ENCODE measurements around the gene LPP. TPM values are rescaled to one million over a fixed set of nuclear protein-coding genes. Genes with fewer than 3 reads are reported as not detected.

Gene LPP
- total RNA-seq, 1 donor from 2014 or later, result 184 TPM

DNA sequence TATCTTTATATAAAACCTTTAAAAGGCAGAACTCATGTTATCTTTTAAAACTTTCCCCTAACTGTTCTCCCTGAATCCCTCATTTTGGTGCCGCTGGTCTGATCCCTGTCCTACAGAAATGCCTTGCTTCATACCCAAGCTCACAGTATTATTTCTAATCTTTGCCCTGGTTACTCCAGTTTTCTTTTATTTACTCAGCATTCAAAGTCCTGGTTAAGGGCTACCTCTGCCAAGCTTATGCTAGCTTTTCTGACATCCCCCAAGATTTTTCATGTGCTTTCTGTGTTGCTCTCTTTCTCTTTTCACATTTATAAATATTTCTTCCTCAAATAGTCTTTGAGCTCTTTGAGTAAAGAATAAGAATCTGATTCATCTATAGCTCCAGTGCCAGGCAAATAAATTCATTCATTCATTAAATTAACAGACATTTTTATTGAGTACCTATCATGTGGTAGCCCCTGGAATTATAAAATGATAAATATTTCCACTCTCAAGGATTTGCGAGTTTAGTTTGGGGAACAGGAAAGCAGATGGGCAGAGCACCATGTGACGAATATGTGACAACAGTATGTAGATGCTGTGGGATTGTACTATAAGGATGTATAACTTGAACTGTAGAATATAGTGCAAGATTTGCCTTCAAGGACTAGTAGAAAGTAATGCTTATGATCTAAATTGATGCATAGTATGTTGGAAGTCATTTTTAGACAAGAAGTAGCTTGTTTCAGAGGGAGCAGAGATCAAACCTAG is 247.5 kb downstream of the LPP start:
- peaks cover 9% of the 10 kb centered on the region for H3K4me1 Mint-ChIP-seq (ENCODE audit: unreplicated experiment)
- H3K9me3 Mint-ChIP-seq (ENCODE audit: unreplicated experiment), result peaks cover 6% of the 10 kb centered on the region
- H3K4me3 Mint-ChIP-seq (ENCODE audit: unreplicated experiment), result no peak overlapping the region
- no peak for DNase-seq (ENCODE audit: extremely low spot score, unreplicated experiment)
- peak overlapping the region; percentile 9 for H3K27ac Mint-ChIP-seq (ENCODE audit: unreplicated experiment)
- H3K36me3 Mint-ChIP-seq (ENCODE audit: unreplicated experiment), result peaks cover 3% of the 10 kb centered on the region
- H3K27me3 Mint-ChIP-seq (ENCODE audit: unreplicated experiment), result no peaks in the 10 kb centered on the region
- TF ChIP-seq, protein P1, sequence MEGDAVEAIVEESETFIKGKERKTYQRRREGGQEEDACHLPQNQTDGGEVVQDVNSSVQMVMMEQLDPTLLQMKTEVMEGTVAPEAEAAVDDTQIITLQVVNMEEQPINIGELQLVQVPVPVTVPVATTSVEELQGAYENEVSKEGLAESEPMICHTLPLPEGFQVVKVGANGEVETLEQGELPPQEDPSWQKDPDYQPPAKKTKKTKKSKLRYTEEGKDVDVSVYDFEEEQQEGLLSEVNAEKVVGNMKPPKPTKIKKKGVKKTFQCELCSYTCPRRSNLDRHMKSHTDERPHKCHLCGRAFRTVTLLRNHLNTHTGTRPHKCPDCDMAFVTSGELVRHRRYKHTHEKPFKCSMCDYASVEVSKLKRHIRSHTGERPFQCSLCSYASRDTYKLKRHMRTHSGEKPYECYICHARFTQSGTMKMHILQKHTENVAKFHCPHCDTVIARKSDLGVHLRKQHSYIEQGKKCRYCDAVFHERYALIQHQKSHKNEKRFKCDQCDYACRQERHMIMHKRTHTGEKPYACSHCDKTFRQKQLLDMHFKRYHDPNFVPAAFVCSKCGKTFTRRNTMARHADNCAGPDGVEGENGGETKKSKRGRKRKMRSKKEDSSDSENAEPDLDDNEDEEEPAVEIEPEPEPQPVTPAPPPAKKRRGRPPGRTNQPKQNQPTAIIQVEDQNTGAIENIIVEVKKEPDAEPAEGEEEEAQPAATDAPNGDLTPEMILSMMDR (IDR thresholded peaks at IDR 0.05), result no peak

DNA sequence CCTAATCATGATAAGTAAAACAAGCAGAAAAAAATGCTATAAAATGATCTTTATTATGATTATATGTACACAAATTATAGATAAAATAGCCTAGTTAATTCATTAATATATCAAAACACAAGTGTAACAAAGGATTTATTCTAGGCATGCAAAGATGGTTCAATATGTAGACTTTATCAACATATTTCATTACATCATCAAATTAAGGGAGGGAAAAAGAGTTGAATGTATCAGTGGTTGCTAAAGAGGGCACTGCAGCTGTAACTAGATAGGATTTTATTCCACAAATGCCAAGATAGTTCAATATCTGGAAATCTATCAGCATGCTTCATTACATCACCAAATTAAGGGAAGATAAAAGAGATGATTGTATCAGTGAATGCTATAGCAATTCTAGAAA is 248.3 kb downstream of the LPP start:
- TF ChIP-seq, protein P1 (IDR thresholded peaks at IDR 0.05), result no peak
- Mint-ChIP-seq H3K4me3 (ENCODE audit: unreplicated experiment) (no peak overlapping the region), H3K4me1 (ENCODE audit: unreplicated experiment) (peaks cover 9% of the 10 kb centered on the region), H3K27me3 (ENCODE audit: unreplicated experiment) (no peaks in the 10 kb centered on the region), H3K36me3 (ENCODE audit: unreplicated experiment) (peaks cover 11% of the 10 kb centered on the region), H3K9me3 (ENCODE audit: unreplicated experiment) (peaks cover 6% of the 10 kb centered on the region), H3K27ac (ENCODE audit: unreplicated experiment) (no peak overlapping the region)
- no peak for DNase-seq (ENCODE audit: extremely low spot score, unreplicated experiment)

DNA sequence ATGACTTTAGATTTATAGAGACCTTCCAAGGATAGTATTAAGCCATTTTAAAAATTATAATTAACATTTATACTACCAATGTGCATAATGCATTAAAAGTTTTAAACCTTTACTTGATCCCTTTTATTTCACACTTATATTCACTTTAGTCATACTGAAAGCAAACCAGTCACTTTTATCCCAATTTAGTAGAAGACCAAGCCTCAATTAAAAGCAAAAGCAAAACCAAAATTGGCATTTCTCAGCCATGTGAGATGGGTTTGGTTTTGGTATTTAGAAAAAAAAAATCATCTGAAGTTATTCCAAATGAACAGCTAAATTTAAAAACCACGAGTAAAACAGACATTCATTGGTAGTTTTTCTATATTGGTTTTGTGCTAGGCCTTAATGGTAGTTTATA is 249.4 kb downstream of the LPP start:
- Mint-ChIP-seq H3K9me3 (ENCODE audit: unreplicated experiment) (peaks cover 6% of the 10 kb centered on the region), H3K4me1 (ENCODE audit: unreplicated experiment) (peaks cover 7% of the 10 kb centered on the region), H3K36me3 (ENCODE audit: unreplicated experiment) (peaks cover 16% of the 10 kb centered on the region), H3K4me3 (ENCODE audit: unreplicated experiment) (no peak overlapping the region), H3K27me3 (ENCODE audit: unreplicated experiment) (no peaks in the 10 kb centered on the region), H3K27ac (ENCODE audit: unreplicated experiment) (peak overlapping the region; percentile 16)
- TF ChIP-seq, protein P1 (IDR thresholded peaks at IDR 0.05), result no peak
- DNase-seq (ENCODE audit: extremely low spot score, unreplicated experiment), result no peak

DNA sequence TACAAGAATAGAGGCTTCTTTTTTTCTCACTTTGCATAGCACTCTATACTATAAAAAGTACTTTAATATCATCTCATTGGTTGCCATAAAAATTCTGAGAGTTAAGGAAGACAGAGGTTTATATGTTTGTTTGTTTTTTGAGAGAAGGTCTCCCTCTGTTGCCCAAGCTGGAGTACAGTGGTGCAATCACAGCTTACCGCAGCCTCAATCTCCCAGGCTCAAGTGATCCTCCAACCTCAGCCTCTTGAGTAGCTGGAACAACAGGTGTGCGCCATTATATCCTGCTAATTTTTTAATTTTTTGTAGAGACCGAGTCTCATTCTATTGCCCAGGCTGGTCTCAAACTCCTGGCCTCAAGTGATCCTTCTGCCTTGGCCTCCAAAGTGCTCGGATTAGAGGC is 250.2 kb downstream of the LPP start:
- Mint-ChIP-seq H3K9me3 (ENCODE audit: unreplicated experiment) (peaks cover 6% of the 10 kb centered on the region), H3K27me3 (ENCODE audit: unreplicated experiment) (no peaks in the 10 kb centered on the region), H3K4me3 (ENCODE audit: unreplicated experiment) (no peak overlapping the region), H3K4me1 (ENCODE audit: unreplicated experiment) (peaks cover 9% of the 10 kb centered on the region), H3K27ac (ENCODE audit: unreplicated experiment) (no peak overlapping the region), H3K36me3 (ENCODE audit: unreplicated experiment) (peaks cover 22% of the 10 kb centered on the region)
- TF ChIP-seq, protein P1 (IDR thresholded peaks at IDR 0.05), result no peak
- DNase-seq (ENCODE audit: extremely low spot score, unreplicated experiment), result no peak

DNA sequence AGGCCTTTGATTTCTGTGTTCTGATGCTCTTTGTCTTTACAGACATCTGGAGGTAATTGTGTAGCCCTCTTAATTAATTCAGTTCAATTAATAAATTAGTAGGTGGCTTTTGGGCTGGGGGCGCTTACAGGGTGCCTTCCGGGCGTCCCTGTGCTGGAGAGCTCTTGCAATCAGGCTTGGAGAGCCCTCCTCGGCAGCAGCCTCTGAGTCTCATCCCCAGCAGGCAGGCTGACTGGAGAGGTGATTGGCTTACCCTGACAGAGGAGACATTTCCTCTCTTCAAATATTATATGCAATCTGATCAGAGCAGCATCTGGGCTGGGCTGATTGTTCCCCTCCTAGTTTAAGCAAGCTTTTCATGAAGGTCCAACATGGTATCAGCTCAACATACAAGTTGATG is 250.7 kb downstream of the LPP start:
- no peaks in the 10 kb centered on the region for H3K27me3 Mint-ChIP-seq (ENCODE audit: unreplicated experiment)
- H3K9me3 Mint-ChIP-seq (ENCODE audit: unreplicated experiment), result peaks cover 6% of the 10 kb centered on the region
- peaks cover 23% of the 10 kb centered on the region for H3K36me3 Mint-ChIP-seq (ENCODE audit: unreplicated experiment)
- no peak overlapping the region for H3K27ac Mint-ChIP-seq (ENCODE audit: unreplicated experiment)
- no peak for DNase-seq (ENCODE audit: extremely low spot score, unreplicated experiment)
- H3K4me1 Mint-ChIP-seq (ENCODE audit: unreplicated experiment), result peaks cover 9% of the 10 kb centered on the region
- TF ChIP-seq, protein P1 (IDR thresholded peaks at IDR 0.05), result no peak
- H3K4me3 Mint-ChIP-seq (ENCODE audit: unreplicated experiment), result no peak overlapping the region

Measured in osteocyte (in vitro differentiated cells).